Fibroblast of mammary gland (primary cell): ENCODE data around the gene PSMD2.
"Not testable (repeated sequence)": the region's sequence is repeated elsewhere in the genome, so short reads cannot be mapped to it uniquely, and the experiment has no call there.

ENCODE experiments used
- DNase-seq: peaks from one replicate; pipeline ENCODE4 v3.0.0-alpha.2; 2010; ENCODE audit warnings: low read depth
- H3K4me3 ChIP-seq: 2 replicates; pipeline ENCODE4 v1.5.1; 2011; ENCODE audit warnings: low read depth, mild to moderate bottlenecking, low read length, moderate library complexity; ENCODE audit not compliant: control insufficient read depth
- TF ChIP-seq, protein P1 (sequence below): conservative IDR thresholded peaks from 2 replicates; pipeline ENCODE4 v1.5.1; 2011; ENCODE audit warnings: low read depth, low read length, inconsistent platforms; ENCODE audit not compliant: control insufficient read depth, insufficient read depth

Gene PSMD2

DNA sequence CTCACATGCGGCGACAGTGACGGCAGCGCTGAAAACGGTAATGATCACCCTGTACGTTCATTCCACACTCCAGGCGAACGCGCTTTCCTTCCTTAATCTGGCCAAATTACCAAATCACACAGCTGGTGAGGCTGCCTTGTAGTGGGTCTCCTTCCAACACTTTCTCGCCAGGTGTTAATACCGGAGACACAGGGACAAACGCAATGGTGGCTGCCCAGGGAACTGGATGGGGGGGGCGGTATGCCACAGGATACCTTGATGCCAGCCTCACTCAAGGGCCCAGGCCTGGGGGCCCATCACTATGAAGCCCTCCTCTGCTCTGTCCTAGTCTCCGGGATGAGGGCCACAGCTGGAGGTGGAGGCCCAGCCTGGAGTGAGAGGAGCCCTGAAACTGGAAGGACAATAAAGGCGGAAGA is 36.3 kb upstream of the PSMD2 start:
- TF ChIP-seq, protein P1, sequence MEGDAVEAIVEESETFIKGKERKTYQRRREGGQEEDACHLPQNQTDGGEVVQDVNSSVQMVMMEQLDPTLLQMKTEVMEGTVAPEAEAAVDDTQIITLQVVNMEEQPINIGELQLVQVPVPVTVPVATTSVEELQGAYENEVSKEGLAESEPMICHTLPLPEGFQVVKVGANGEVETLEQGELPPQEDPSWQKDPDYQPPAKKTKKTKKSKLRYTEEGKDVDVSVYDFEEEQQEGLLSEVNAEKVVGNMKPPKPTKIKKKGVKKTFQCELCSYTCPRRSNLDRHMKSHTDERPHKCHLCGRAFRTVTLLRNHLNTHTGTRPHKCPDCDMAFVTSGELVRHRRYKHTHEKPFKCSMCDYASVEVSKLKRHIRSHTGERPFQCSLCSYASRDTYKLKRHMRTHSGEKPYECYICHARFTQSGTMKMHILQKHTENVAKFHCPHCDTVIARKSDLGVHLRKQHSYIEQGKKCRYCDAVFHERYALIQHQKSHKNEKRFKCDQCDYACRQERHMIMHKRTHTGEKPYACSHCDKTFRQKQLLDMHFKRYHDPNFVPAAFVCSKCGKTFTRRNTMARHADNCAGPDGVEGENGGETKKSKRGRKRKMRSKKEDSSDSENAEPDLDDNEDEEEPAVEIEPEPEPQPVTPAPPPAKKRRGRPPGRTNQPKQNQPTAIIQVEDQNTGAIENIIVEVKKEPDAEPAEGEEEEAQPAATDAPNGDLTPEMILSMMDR: no peak
- no peak for DNase-seq
- H3K4me3 ChIP-seq: no peak overlapping the region

DNA sequence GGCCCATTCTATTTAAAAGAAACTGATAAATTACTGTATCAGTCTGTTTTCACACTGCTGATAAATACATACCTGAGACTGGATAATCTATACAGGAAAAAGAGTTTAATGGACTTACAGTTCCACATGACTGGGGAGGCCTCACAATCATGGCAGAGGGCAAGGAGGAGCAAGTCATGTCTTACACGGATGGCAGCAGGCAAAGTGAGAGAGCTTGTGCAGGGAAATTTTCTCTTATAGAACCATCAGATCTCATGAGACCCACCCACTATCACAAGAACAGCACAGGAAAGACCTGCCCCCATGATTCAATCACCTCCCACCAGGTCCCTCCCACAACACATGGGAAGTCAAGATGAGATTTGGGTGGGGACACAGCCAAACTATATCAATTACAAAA is 31.8 kb upstream of the PSMD2 start:
- H3K4me3 ChIP-seq, DNase-seq: not testable (repeated sequence)

DNA sequence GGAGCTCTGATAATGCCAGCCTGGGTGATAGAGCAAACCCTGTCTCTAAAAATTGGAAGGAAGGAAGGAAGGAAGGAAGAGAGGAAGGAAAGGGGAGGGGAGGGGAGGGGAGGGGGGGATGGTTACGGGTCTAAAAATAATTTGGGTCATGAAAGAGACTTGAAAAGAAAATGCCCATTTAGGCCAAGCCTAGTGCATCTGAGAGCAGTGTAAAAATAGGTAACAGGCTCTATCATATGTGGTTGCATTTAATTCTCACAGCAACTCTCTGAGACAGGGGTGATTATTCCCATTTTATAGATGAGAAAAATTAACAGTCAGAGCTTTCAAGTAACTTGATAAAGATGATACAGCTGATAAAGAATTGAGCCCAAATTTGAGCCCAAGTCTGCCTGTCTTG is 26.8 kb upstream of the PSMD2 start:
- no peak for DNase-seq
- TF ChIP-seq, protein P1: no peak
- H3K4me3 ChIP-seq: no peak overlapping the region

DNA sequence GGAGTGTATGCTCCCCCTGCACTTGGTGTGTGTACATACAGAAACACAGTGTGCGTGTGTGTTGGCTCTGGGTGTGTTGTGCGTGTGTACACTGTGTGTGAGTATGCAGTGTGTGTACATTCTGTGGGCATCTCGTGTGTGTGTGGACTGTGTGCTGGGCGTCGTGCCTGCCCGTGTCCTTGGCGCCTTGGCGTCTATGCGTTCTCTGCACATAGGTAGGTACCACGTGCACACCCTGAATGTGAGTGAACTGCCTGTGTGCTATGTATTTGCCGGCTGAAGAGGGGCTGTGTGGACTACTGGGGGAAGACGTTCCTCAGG is 23.7 kb upstream of the PSMD2 start:
- H3K4me3 ChIP-seq: no peak overlapping the region

DNA sequence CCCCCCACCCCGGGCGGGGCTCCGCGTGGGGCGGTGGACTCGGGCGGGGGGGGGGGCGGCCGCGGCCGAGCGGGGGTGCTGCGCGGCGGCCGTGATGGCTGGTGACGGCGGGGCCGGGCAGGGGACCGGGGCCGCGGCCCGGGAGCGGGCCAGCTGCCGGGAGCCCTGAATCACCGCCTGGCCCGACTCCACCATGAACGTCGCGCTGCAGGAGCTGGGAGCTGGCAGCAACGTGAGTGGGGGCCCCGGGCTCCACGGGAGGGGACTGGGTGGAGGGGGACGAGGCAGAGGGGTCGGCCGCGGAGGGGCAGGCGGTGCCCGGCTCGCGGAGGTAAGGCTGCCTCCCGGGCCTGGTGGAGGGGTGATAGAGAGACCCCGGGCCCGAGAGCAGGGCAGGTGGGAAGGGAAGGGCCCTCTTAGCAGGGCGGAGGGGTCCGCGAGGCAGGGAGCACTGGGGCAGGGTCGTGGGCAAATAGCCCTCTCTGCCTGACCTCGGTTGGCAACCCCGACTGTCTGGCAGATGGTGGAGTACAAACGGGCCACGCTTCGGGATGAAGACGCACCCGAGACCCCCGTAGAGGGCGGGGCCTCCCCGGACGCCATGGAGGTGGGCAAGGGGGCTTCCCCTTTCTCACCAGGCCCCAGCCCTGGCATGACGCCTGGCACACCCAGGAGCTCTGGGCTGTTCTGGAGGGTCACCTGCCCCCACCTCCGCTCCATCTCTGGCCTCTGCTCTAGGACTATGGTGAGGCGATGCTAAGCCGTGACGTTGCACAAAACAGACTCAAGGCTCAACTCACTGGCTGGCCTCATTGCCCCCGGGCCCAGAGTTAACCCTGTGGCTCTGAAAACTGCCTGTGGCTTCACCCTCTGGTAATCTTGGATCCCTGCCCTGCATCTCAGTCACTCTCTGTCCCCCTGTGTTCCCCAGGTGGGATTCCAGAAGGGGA is 22.8 kb upstream of the PSMD2 start, which contains the start of gene ECE2:
Gene ECE2 (plus strand): TSS at position 62 of the 950 bp plus-strand sequence. CDS start 132 bp downstream, at position 194.
- TF ChIP-seq, protein P1: no peak
- DNase-seq: no peak
- H3K4me3 ChIP-seq: no peak within 1 kb of the TSS

More for the DNA sequence above, 23.7 kb upstream of the PSMD2 start:
- TF ChIP-seq, protein P1: no peak
- DNase-seq: no peak

DNA sequence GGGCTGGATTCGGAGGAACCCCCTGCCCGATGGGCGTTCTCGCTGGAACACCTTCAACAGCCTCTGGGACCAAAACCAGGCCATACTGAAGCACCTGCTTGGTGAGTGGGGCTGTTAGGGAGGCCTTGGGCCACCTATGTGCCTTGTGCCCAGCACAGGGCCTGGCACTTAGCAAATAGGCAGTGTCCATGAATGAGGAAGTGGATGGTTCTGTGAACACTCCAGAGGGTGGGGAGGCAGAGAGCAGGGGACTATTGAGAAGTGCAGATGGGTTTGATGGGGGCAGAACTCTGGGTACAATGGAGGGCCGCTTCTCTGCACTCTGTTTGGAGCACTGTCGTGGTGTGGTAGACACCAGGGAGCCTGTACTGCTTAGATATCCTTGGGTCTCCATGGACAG is 21.7 kb upstream of the PSMD2 start:
- no peak overlapping the region for H3K4me3 ChIP-seq

DNA sequence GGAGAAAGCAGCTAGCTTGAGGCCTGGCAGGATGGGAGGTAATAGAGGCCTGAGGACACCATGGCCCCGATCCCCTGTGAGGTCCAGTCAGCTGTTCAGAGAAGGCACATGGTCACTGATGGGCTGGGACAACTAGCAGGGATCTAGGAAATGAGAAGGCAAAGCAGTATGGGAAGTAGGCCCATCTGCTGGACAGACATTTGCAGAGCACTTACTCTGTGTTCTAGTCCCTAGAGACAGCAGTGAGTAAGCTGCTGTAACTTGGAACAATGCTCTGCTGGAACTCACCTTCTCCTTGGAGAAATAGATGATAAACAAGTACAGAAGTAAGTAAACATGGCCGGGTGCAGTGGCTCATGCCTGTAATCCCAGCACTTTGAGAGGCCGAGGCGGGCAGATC is 16.1 kb upstream of the PSMD2 start:
- peak; percentile 38 for DNase-seq
- no peak overlapping the region for H3K4me3 ChIP-seq
- TF ChIP-seq, protein P1: no peak

More for the DNA sequence above, 21.7 kb upstream of the PSMD2 start:
- DNase-seq: no peak
- TF ChIP-seq, protein P1: no peak
